Panc1 (cell line): ENCODE data around the gene SLC6A12. TPM values are rescaled to one million over a fixed set of nuclear protein-coding genes. Genes with fewer than 3 reads are reported as not detected.
"Not testable (repeated sequence)": the region's sequence is repeated elsewhere in the genome, so short reads cannot be mapped to it uniquely, and the experiment has no call there.

Experiments
- ATAC-seq: fragments of 200-7000 bp; cut with Tn5 transposase; 2 replicates; pipeline ENCODE4 v1.9.1; 2020; ENCODE audit warnings: mild to moderate bottlenecking, moderate library complexity
- BruUV-seq: library from RNA; stranded (reverse); fragments of 400-500 nt; replicated peaks from 2 replicates; lab custom pipeline; 2021; lab: Mats Ljungman, UMichigan
- CTCF ChIA-PET: fragments of 300-600 bp; sonication (Branson Sonifier 250); formaldehyde crosslinking; loops from one replicate; lab custom pipeline; 2022; ENCODE audit warnings: antibody characterized with exemption; lab: Charles Lee
- POLR2A ChIA-PET: fragments of 300-600 bp; sonication (Branson Sonifier 250); formaldehyde crosslinking; loops from one replicate; lab custom pipeline; 2022; ENCODE audit warnings: antibody characterized with exemption; lab: Charles Lee
- DNase-seq: peaks from one replicate; pipeline ENCODE4 v3.0.0-alpha.2; 2010; ENCODE audit warnings: low read depth, low spot score
- H3K27ac ChIP-seq: 2 replicates; pipeline ENCODE4 v1.5.1; 2011; ENCODE audit warnings: mild to moderate bottlenecking, low read length, inconsistent platforms
- H3K27me3 ChIP-seq: fragments of 200-500 bp; sonication (Bioruptor generic); 2 replicates; pipeline ENCODE4 v1.6.0; 2014; ENCODE audit warnings: low read length, inconsistent platforms; ENCODE audit not compliant: control insufficient read depth, insufficient read depth
- H3K36me3 ChIP-seq: fragments of 200-500 bp; sonication (Bioruptor generic); 2 replicates; pipeline ENCODE4 v1.5.1; 2014; ENCODE audit warnings: inconsistent platforms, mild to moderate bottlenecking, low read length, moderate library complexity; ENCODE audit not compliant: control insufficient read depth, insufficient read depth
- H3K4me1 ChIP-seq: 2 replicates; pipeline ENCODE4 v1.5.1; 2011; ENCODE audit warnings: inconsistent platforms, mild to moderate bottlenecking, low read length, moderate library complexity; ENCODE audit not compliant: control insufficient read depth, insufficient read depth
- H3K4me3 ChIP-seq, 2 experiments: 2 replicates each; pipeline ENCODE4 v1.5.1; 2011 to 2012; ENCODE audit warnings: low read depth in 2 of 2, low read length in 2 of 2, mild to moderate bottlenecking in 2 of 2, inconsistent platforms in 1 of 2, moderate library complexity in 1 of 2
- H3K9me3 ChIP-seq: fragments of 200-500 bp; sonication (Bioruptor generic); 2 replicates; pipeline ENCODE4 v1.5.1; 2014; ENCODE audit warnings: low read depth, mild to moderate bottlenecking, inconsistent platforms, low read length, moderate library complexity; ENCODE audit not compliant: control insufficient read depth, insufficient read depth
- CTCF ChIP-seq: fragments of 450-650 bp; IDR thresholded peaks from 2 replicates; pipeline ENCODE4 v1.5.1; 2017; ENCODE audit warnings: mild to moderate bottlenecking
- POLR2AphosphoS5 ChIP-seq: IDR thresholded peaks from 2 replicates; pipeline ENCODE4 v1.6.1; 2012; ENCODE audit warnings: mild to moderate bottlenecking, low read depth, low read length, moderate library complexity
- REST ChIP-seq, 2 experiments: IDR thresholded peaks; 2 replicates each; pipeline ENCODE4 v1.6.1; 2011 to 2012; ENCODE audit warnings: low read depth in 2 of 2, control low read depth in 1 of 2, low read length in 1 of 2, mild to moderate bottlenecking in 1 of 2, moderate library complexity in 1 of 2; ENCODE audit not compliant: insufficient read depth in 1 of 2
- SIN3A ChIP-seq: IDR thresholded peaks from 2 replicates; pipeline ENCODE4 v1.6.1; 2012; ENCODE audit warnings: low read depth, mild to moderate bottlenecking, low read length, moderate library complexity, borderline replicate concordance; ENCODE audit not compliant: insufficient read depth
- TCF7L2 ChIP-seq: IDR thresholded peaks from 2 replicates; pipeline ENCODE4 v1.6.1; 2011; ENCODE audit warnings: mild to moderate bottlenecking, low read depth, low read length, inconsistent platforms
- in situ Hi-C: cut with HindIII; loops from 2 replicates; pipeline ENCODE4 v1.10.0; 2016; ENCODE audit warnings: low sequenced_read_pairs, low pct_unique_long_range_greater_than_20kb
- intact Hi-C: fragments of 100-400 bp; cut with micrococcal nuclease; formaldehyde crosslinking; loops from one replicate; pipeline ENCODE4 v1.10.0; 2022; ENCODE audit not compliant: unreplicated experiment
- total RNA-seq: library from RNA; stranded (reverse); gene quantifications from one replicate; pipeline ENCODE4 v1.2.1, GENCODE V29; 2021; ENCODE audit not compliant: unreplicated experiment

SLC6A12 gene
- total RNA-seq, 1 experiment from 2014 or later, result 1.0 TPM

- ChIA-PET POLR2A (no interaction called here), CTCF (no interaction called here)
- Histone ChIP-seq H3K4me1 (no peaks in the 10 kb centered on the region; the same call in 1 of the 2 replicates), H3K9me3 (no peaks in the 10 kb centered on the region), H3K4me3 (no peak overlapping the region), H3K27me3 (no peaks in the 10 kb centered on the region), H3K27ac (no peak overlapping the region), H3K36me3 (no peaks in the 10 kb centered on the region)
- TF ChIP-seq CTCF (no peak), SIN3A (no peak), POLR2AphosphoS5 (no peak), REST (IDR thresholded peaks at IDR 0.05; ENCODE audit: insufficient read depth in 1 of 2, low read depth in 2 of 2, low read length in 1 of 2) (no peak), TCF7L2 (no peak)
- no TSS peak for BruUV-seq
- in situ Hi-C loops (no loop called here), intact Hi-C loops (no loop called here)
- DNase-seq (no peak), ATAC-seq (no peak)
These were observed 4.3 kb upstream of the SLC6A12 start for GRCh38 chr12:218221-218620.

GRCh38 chr12:217029-217428 lies 3.1 kb upstream of the SLC6A12 start:
- DNase-seq, H3K36me3 ChIP-seq, H3K9me3 ChIP-seq, CTCF ChIA-PET, in situ Hi-C loops, ATAC-seq, intact Hi-C loops, H3K27me3 ChIP-seq, POLR2A ChIA-PET, H3K27ac ChIP-seq, H3K4me1 ChIP-seq, H3K4me3 ChIP-seq, BruUV-seq: not testable (repeated sequence)

GRCh38 chr12:215116-215515 lies 1.2 kb upstream of the SLC6A12 start:
- H3K27me3 ChIP-seq, result no peaks in the 10 kb centered on the region
- in situ Hi-C loops, result no loop called here
- no peak for ATAC-seq

More at GRCh38 chr12:215116-215515, 1.2 kb upstream of the SLC6A12 start:
- no peak for DNase-seq
- no peak overlapping the region for H3K4me3 ChIP-seq
- ChIA-PET POLR2A (no interaction called here), CTCF (no interaction called here)
- peaks cover 7% of the 10 kb centered on the region for H3K4me1 ChIP-seq
- intact Hi-C loops, result no loop called here
- BruUV-seq, result no TSS peak
- no peaks in the 10 kb centered on the region for H3K9me3 ChIP-seq
- TF ChIP-seq CTCF (no peak), TCF7L2 (no peak), POLR2AphosphoS5 (no peak), REST (IDR thresholded peaks at IDR 0.05; ENCODE audit: insufficient read depth in 1 of 2, low read depth in 2 of 2, low read length in 1 of 2) (no peak), SIN3A (no peak)
- no peaks in the 10 kb centered on the region for H3K36me3 ChIP-seq
- no peak overlapping the region for H3K27ac ChIP-seq
